ENCODE data around the gene SMAD1. TPM values are rescaled to one million over a fixed set of nuclear protein-coding genes. Genes with fewer than 3 reads are reported as not detected.

SMAD1 gene
- total RNA-seq, 1 experiment from 2014 or later, result 15.4 TPM

DNA sequence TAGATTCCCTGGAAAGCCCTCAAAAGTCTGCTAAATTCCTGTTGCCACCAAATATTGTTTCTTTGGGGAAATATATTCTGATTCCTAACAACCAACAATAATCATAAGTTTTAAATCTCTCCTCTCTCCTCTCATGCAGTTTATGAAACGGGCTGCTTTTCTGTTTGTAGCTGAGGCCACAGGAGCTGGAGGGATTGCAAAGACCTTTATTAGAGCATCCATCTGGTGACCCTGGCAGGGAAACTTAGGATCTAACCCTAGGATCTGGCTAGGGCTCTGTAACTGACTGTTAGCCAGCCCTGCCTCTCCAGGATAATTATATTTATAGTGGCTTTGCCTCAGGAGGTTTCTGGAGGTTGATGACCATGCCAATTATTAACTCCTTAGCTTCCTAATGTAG, 56.9 kb downstream of the SMAD1 start:
- no peaks in the 10 kb centered on the region for H3K36me3 Mint-ChIP-seq
- no peak overlapping the region for H3K27ac Mint-ChIP-seq
- H3K4me3 Mint-ChIP-seq, result no peak overlapping the region
- ChIA-PET CTCF (interaction anchor here (1.2 to 2.1 kb wide), 2 partner anchors 18 to 305 kb away, joined by 3 to 6 read pairs; no protein-coding TSS in a partner anchor), POLR2A (no interaction called here)
- H3K27me3 Mint-ChIP-seq (ENCODE audit: low read depth), result no peaks in the 10 kb centered on the region
- DNase-seq (ENCODE audit: low spot score) (no peak), ATAC-seq (no peak)
- peaks cover 36% of the 10 kb centered on the region for H3K4me1 Mint-ChIP-seq
- no peaks in the 10 kb centered on the region for H3K9me3 Mint-ChIP-seq
- TF ChIP-seq STAT6 (CRISPR knock-in tag; conservative IDR thresholded peaks at IDR 0.05; ENCODE audit: low read depth) (no peak), MLX (CRISPR knock-in tag; IDR thresholded peaks at IDR 0.05) (no peak), ZNF423 (CRISPR knock-in tag; IDR thresholded peaks at IDR 0.05) (no peak), TEAD1 (CRISPR knock-in tag; IDR thresholded peaks at IDR 0.05) (no peak), ZNF219 (CRISPR knock-in tag; IDR thresholded peaks at IDR 0.05; ENCODE audit: borderline replicate concordance) (no peak), ZSCAN18 (CRISPR knock-in tag; IDR thresholded peaks at IDR 0.05) (no peak), SP1 (CRISPR knock-in tag; conservative IDR thresholded peaks at IDR 0.05) (no peak), KAT7 (CRISPR knock-in tag; IDR thresholded peaks at IDR 0.05; ENCODE audit: borderline replicate concordance) (no peak), TP53 (CRISPR knock-in tag; IDR thresholded peaks at IDR 0.05) (no peak), ATF1 (CRISPR knock-in tag; IDR thresholded peaks at IDR 0.05) (no peak), NR2C2 (CRISPR knock-in tag; IDR thresholded peaks at IDR 0.05) (no peak), FOXK1 (CRISPR knock-in tag; IDR thresholded peaks at IDR 0.05) (no peak), E2F5 (CRISPR knock-in tag; IDR thresholded peaks at IDR 0.05) (no peak)
- TF ChIP-seq, protein P1, sequence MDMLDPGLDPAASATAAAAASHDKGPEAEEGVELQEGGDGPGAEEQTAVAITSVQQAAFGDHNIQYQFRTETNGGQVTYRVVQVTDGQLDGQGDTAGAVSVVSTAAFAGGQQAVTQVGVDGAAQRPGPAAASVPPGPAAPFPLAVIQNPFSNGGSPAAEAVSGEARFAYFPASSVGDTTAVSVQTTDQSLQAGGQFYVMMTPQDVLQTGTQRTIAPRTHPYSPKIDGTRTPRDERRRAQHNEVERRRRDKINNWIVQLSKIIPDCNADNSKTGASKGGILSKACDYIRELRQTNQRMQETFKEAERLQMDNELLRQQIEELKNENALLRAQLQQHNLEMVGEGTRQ (CRISPR knock-in tag; IDR thresholded peaks at IDR 0.05), result no peak
- TF ChIP-seq, protein P2, sequence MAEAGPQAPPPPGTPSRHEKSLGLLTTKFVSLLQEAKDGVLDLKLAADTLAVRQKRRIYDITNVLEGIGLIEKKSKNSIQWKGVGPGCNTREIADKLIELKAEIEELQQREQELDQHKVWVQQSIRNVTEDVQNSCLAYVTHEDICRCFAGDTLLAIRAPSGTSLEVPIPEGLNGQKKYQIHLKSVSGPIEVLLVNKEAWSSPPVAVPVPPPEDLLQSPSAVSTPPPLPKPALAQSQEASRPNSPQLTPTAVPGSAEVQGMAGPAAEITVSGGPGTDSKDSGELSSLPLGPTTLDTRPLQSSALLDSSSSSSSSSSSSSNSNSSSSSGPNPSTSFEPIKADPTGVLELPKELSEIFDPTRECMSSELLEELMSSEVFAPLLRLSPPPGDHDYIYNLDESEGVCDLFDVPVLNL (CRISPR knock-in tag; IDR thresholded peaks at IDR 0.05; ENCODE audit: borderline replicate concordance, low read depth), result no peak
- TF ChIP-seq, protein P3, sequence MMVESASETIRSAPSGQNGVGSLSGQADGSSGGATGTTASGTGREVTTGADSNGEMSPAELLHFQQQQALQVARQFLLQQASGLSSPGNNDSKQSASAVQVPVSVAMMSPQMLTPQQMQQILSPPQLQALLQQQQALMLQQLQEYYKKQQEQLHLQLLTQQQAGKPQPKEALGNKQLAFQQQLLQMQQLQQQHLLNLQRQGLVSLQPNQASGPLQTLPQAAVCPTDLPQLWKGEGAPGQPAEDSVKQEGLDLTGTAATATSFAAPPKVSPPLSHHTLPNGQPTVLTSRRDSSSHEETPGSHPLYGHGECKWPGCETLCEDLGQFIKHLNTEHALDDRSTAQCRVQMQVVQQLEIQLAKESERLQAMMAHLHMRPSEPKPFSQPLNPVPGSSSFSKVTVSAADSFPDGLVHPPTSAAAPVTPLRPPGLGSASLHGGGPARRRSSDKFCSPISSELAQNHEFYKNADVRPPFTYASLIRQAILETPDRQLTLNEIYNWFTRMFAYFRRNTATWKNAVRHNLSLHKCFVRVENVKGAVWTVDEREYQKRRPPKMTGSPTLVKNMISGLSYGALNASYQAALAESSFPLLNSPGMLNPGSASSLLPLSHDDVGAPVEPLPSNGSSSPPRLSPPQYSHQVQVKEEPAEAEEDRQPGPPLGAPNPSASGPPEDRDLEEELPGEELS (CRISPR knock-in tag; IDR thresholded peaks at IDR 0.05), result no peak
- TF ChIP-seq, protein P4, sequence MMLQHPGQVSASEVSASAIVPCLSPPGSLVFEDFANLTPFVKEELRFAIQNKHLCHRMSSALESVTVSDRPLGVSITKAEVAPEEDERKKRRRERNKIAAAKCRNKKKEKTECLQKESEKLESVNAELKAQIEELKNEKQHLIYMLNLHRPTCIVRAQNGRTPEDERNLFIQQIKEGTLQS (CRISPR knock-in tag; conservative IDR thresholded peaks at IDR 0.05), result no peak
- TF ChIP-seq, protein P5, sequence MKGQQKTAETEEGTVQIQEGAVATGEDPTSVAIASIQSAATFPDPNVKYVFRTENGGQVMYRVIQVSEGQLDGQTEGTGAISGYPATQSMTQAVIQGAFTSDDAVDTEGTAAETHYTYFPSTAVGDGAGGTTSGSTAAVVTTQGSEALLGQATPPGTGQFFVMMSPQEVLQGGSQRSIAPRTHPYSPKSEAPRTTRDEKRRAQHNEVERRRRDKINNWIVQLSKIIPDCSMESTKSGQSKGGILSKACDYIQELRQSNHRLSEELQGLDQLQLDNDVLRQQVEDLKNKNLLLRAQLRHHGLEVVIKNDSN (CRISPR knock-in tag; IDR thresholded peaks at IDR 0.05), result no peak
